GM12878 (cell line): ENCODE data around the gene STX10. TPM values are rescaled to one million over a fixed set of nuclear protein-coding genes. Genes with fewer than 3 reads are reported as not detected.

ENCODE experiments used
- ATF7 ChIP-seq: fragments of 450-650 bp; IDR thresholded peaks from 2 replicates; pipeline ENCODE4 v1.6.1; 2016; ENCODE audit warnings: low read depth, mild to moderate bottlenecking
- BCL11A ChIP-seq: IDR thresholded peaks from 2 replicates; pipeline ENCODE4 v1.6.1; 2011; ENCODE audit warnings: low read depth, low read length
- BCL3 ChIP-seq: IDR thresholded peaks from 2 replicates; pipeline ENCODE4 v1.6.1; 2011; ENCODE audit warnings: borderline replicate concordance, low read depth, mild to moderate bottlenecking, moderate library complexity, low read length; ENCODE audit not compliant: insufficient read depth, poor library complexity, severe bottlenecking
- BMI1 ChIP-seq: fragments of 450-650 bp; IDR thresholded peaks from 2 replicates; pipeline ENCODE4 v1.6.1; 2016; ENCODE audit warnings: mild to moderate bottlenecking, moderate library complexity, borderline replicate concordance
- CBX5 ChIP-seq: sonication (generic); IDR thresholded peaks from 2 replicates; pipeline ENCODE4 v1.6.1; 2016; ENCODE audit warnings: low read depth, moderate library complexity, mild to moderate bottlenecking, inconsistent platforms
- DPF2 ChIP-seq: fragments of 450-650 bp; IDR thresholded peaks from 2 replicates; pipeline ENCODE4 v1.6.1; 2017; ENCODE audit warnings: mild to moderate bottlenecking
- FOS ChIP-seq: IDR thresholded peaks from 3 replicates; pipeline ENCODE4 v1.6.1; 2011; ENCODE audit warnings: borderline replicate concordance; ENCODE audit not compliant: insufficient read length; ENCODE audit errors: extremely low read depth
- HDAC6 ChIP-seq: fragments of 200-600 bp; sonication (generic); IDR thresholded peaks from one replicate; pipeline ENCODE4 v1.8.0; 2017; ENCODE audit warnings: antibody characterized with exemption; ENCODE audit not compliant: unreplicated experiment
- IRF3 ChIP-seq: fragments of 450-650 bp; IDR thresholded peaks from 2 replicates; pipeline ENCODE4 v1.6.1; 2014; ENCODE audit warnings: mild to moderate bottlenecking
- IRF4 ChIP-seq: IDR thresholded peaks from 2 replicates; pipeline ENCODE4 v1.6.1; 2011; ENCODE audit warnings: low read depth, low read length
- KAT2A ChIP-seq: conservative IDR thresholded peaks from 2 replicates; pipeline ENCODE4 v1.6.1; 2011; ENCODE audit warnings: low read depth, low read length; ENCODE audit not compliant: control insufficient read depth
- MXI1 ChIP-seq: fragments of 150-350 bp; IDR thresholded peaks from 2 replicates; pipeline ENCODE4 v1.6.1; 2011; ENCODE audit warnings: low read depth, mild to moderate bottlenecking, inconsistent platforms, low read length, improper control_type of control experiment
- NFIC ChIP-seq: IDR thresholded peaks from 2 replicates; pipeline ENCODE4 v1.6.1; 2012; ENCODE audit warnings: low read depth, mild to moderate bottlenecking, inconsistent platforms, low read length, moderate library complexity
- NFXL1 ChIP-seq: fragments of 450-650 bp; IDR thresholded peaks from 2 replicates; pipeline ENCODE4 v1.6.1; 2017; ENCODE audit warnings: antibody characterized with exemption, mild to moderate bottlenecking, borderline replicate concordance
- NRF1 ChIP-seq: conservative IDR thresholded peaks from 2 replicates; pipeline ENCODE4 v1.6.1; 2011; ENCODE audit warnings: mild to moderate bottlenecking, low read depth, low read length, improper control_type of control experiment
- PAX8 ChIP-seq: fragments of 450-650 bp; IDR thresholded peaks from 2 replicates; pipeline ENCODE4 v1.6.1; 2017; ENCODE audit warnings: mild to moderate bottlenecking, moderate library complexity
- PML ChIP-seq: IDR thresholded peaks from 2 replicates; pipeline ENCODE4 v1.6.1; 2012; ENCODE audit warnings: low read length, inconsistent platforms
- REST ChIP-seq: IDR thresholded peaks from 2 replicates; pipeline ENCODE4 v1.6.1; 2012; ENCODE audit warnings: mild to moderate bottlenecking, low read depth, low read length
- RFX5 ChIP-seq: IDR thresholded peaks from 2 replicates; pipeline ENCODE4 v1.6.1; 2011; ENCODE audit warnings: low read depth, low read length, improper control_type of control experiment
- SMAD1 ChIP-seq: fragments of 450-650 bp; IDR thresholded peaks from 2 replicates; pipeline ENCODE4 v1.6.1; 2018; ENCODE audit warnings: mild to moderate bottlenecking, low read depth; ENCODE audit not compliant: partially characterized antibody
- SUPT20H ChIP-seq: IDR thresholded peaks from 2 replicates; pipeline ENCODE4 v1.6.1; 2011; ENCODE audit warnings: low read depth, mild to moderate bottlenecking, low read length, moderate library complexity, borderline replicate concordance; ENCODE audit not compliant: control insufficient read depth
- TCF3 ChIP-seq: IDR thresholded peaks from 2 replicates; pipeline ENCODE4 v1.6.1; 2012; ENCODE audit warnings: low read depth, mild to moderate bottlenecking, low read length, borderline replicate concordance; ENCODE audit not compliant: insufficient read depth
- USF1 ChIP-seq: IDR thresholded peaks from 2 replicates; pipeline ENCODE4 v1.6.1; 2011; ENCODE audit warnings: borderline replicate concordance, low read depth, mild to moderate bottlenecking, moderate library complexity, mixed read lengths, low read length; ENCODE audit not compliant: insufficient read depth; ENCODE audit errors: extremely low read length
- YBX1 ChIP-seq: fragments of 450-650 bp; IDR thresholded peaks from 2 replicates; pipeline ENCODE4 v1.6.1; 2016; ENCODE audit warnings: antibody characterized with exemption
- polyA plus RNA-seq, 11 experiments: library from polyadenylated mRNA; depleted of rRNA in 4 of 11; unstranded in 6 of 11; stranded (reverse) in 5 of 11; fragments of >200 nt; fragmentation: Nextera tagmentation in 4 of 11; fragmentation: Illumina TruSeq in 1 of 11; extraction: Ambion mirVana in 4 of 11; extraction: Trizol in 1 of 11; gene quantifications; 1 replicate in 1 of 11; 2 replicates in 10 of 11; pipeline versions ENCODE4 v1.2.1 to v1.2.3, GENCODE V29; 2011 to 2016; ENCODE audit warnings: inconsistent platforms in 2 of 11, missing spikeins in 2 of 11, low read depth in 1 of 11
- total RNA-seq, 4 experiments: library from RNA; depleted of rRNA in 3 of 4; stranded (reverse); fragments of >200 nt in 3 of 4; fragmentation: Illumina TruSeq in 1 of 4; extraction: Trizol in 1 of 4; gene quantifications; 2 replicates each; pipeline versions ENCODE4 v1.2.1 to v1.2.3, GENCODE V29; 2013 to 2021

STX10 gene
- total and polyA plus RNA-seq, 10 of the 15 experiments (the other 5 are each of a cell fraction or from before 2014, with no cell fraction given) = 0.56 to 76.1 (median 47.6) TPM

- TF ChIP-seq REST (peak; percentile 34; the same call in 1 of the 2 replicates), ATF7 (peak; percentile 99), RFX5 (no peak), BCL11A (no peak), BMI1 (no peak), SUPT20H (no peak), IRF3 (0 out of 2 replicates have a peak, but pooled peaks have one; percentile 0), DPF2 (peak; percentile 58; the same call in 1 of the 2 replicates), HDAC6 (peak; percentile 90), TCF3 (peak; percentile 99), PAX8 (no peak), NFXL1 (no peak), IRF4 (peak; percentile 75), PML (no peak), CBX5 (no peak), YBX1 (no peak), NFIC (no peak), FOS (no peak), SMAD1 (peak; percentile 98), NRF1 (no peak), MXI1 (peak; percentile 78), BCL3 (no peak), KAT2A (no peak), USF1 (no peak)
Observed at GRCh38 chr19:13152974-13153568, 2.9 kb upstream of the STX10 start (continued).
